HG02938 (cell line): ENCODE measurements around the gene SPRED2.

ENCODE experiments used
- ATAC-seq: cut with Tn5 transposase; IDR thresholded peaks from one replicate; pipeline ENCODE4 v1.9.1; 2021; ENCODE audit warnings: mild to moderate bottlenecking, moderate library complexity; ENCODE audit not compliant: unreplicated experiment

The SPRED2 gene

GRCh38 chr2:65416945-65417344 lies 15.5 kb downstream of the SPRED2 start:
- ATAC-seq, result no peak

DNA sequence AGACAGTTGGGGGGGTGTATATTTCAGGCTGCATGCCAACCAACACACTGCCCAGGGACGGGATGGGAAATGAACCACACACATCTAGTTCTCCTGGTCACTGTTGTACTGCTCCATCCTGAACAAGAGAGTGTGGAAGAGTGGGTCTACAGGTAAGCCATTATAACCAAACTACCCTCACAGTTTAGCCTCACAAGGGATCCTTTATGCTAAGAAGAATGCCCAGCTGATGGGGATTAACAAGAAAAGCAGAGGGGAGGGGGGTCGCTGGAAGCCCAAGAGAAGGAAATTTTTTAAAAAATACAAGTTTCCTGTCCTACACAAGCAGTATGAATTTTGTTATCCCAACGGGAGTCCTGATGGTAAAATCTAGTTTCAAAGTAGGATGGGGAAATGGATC lies 16.1 kb downstream of the SPRED2 start:
- no peak for ATAC-seq

DNA sequence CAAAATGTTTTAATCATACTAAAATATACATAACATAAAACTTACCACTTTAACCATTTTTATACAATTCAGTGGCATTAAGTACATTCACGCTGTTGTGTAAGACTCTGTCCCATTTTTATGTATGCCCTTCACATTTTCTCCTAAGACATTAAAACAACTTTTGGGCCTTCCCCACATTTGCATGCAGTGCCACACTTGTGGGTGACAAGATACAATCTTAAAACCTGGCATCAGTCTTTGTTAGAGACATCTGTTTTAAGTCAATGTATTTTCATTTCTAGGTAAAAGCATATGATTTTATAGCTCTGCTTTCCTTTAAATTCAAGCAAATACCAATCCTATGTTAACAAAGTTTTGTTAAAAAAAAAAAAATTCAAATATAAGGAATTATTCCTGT lies 17.3 kb downstream of the SPRED2 start:
- no peak for ATAC-seq

DNA sequence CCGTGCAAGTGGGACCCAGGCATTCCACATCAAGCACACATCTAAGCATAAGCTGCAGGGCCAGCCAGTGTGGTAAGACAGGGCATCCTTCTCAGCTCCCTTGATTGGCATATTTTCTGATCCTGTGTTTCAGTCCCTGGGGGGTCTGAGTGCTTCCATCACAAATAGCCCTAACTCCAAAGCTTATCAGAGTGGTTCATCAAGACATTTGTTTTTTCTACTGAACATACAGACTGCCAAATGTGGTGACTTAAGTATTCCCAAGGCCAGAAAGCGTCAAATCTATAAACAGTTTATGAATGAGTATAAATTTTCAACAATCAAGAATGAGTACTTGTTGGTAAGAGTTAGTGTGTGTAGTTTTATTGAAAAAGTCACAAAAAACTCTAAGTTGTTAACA lies 18.8 kb downstream of the SPRED2 start:
- ATAC-seq, result no peak

DNA sequence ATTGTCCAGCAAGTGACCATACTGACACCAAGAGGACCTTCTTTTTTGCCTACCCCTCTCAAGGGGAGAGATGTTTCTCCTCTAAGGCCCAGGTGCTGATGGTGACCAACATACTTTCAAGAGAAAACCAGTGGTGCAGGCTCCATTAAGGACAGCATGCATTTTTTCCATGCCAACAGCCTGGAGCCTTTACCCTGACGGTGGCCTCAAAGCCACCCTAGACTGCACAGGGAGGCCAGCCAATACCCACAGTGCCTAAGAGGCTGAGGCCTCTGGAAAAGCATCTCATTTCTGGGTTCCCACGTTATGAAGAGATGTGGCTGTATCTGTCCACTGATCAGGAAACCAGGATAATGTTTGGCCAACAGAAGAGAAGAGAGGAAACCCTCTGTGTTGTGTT lies 19.3 kb downstream of the SPRED2 start:
- ATAC-seq, result no peak

- no peak for ATAC-seq
Observed at GRCh38 chr2:65411056-65411795, 21.2 kb downstream of the SPRED2 start.

- no peak for ATAC-seq
Observed at GRCh38 chr2:65409045-65409444, 23.4 kb downstream of the SPRED2 start.

DNA sequence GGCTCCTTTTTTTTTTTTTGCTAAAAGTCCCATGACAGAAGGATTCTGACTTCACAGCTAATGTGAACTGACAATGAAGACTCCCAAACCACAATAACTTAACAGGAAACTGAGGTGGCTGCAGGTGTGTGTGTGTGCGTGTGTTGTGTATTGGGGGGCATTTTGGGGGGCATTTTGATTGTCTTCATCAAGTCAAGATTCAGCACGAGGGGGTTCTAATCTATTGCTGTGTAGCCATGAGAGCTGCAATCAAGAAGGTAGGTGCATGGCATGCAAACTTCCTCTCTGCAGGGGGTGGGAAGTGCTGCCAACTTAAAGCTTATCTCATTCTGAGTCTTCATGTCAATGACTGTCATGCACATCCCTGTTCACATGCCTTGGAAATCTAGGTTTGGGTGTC lies 25.2 kb downstream of the SPRED2 start:
- ATAC-seq, result no peak

- ATAC-seq, result peak; percentile 41
Observed at GRCh38 chr2:65404988-65405697, 27.3 kb downstream of the SPRED2 start.

- no peak for ATAC-seq
Observed at GRCh38 chr2:65403529-65403915, 28.9 kb downstream of the SPRED2 start.

DNA sequence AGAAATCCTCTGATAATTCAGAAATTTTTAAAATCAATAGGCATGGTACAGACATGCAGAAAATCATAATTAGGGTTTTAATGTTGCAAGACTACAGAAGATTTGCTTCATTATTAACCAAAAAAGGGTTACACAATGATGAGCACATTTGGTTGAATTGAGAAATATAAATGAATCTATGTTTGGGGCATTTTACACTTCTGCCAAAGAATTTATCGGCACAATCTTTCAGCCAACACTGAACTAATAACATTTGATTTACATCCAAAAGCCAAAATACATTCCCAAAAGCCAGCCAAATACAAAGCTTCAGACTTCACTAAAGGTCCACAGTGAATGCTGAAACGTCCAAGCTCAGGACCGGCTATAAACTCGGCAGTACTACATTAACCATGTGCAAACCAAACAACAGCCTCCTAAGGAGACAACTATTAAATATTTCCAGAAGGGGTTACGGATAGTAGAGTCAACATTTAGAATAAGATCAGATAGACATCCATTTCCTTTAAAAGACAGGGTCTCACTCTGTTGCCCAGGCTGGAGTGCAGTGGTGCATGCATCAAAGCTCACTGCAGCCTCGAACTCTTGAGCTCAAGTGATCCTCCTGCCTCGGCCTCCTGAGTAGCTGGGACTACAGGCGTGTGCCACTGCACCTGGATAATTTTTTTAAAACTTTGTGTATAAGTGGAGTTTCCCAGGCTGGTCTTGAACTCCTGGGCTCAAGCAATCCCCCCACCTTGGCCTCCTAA lies 29.4 kb downstream of the SPRED2 start:
- no peak for ATAC-seq

DNA sequence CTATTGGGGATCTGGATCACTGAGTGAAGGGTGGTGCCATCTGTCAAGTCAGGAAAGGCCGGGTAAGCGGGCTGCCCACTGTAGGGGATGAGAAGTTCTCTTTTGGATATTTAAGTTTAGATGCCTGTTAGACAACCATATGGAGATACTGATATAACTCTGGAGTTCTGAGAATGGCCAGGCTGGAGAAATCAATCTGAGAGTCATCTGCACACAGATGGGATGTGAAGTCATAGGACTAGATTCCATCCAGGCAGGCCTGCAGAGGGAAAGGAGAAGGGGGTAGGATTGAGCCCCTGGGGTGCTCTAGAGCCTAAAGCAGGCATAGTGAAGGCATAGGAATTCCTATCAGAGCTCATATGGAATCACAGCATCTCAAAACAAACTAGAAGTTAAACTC lies 30.1 kb downstream of the SPRED2 start:
- ATAC-seq, result no peak

DNA sequence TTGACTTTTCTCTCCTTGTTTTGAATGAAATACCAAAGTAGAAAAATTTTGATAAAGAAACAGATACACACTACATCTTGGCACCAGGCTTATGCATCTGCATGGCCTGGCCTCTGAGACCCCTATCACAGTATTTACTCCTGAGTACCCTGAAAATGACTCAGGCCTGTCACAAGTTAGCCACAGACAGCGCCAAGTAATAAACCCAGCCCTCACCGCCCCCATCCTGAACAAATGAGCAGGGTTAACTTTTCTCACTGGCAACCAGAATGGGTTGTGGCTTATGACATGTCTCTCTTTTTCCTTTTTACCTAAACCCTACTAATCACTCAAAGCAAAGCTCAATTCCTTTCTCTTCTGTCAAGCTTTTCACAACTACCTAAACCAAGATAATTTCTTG lies 35.3 kb downstream of the SPRED2 start:
- peak; percentile 58 for ATAC-seq

DNA sequence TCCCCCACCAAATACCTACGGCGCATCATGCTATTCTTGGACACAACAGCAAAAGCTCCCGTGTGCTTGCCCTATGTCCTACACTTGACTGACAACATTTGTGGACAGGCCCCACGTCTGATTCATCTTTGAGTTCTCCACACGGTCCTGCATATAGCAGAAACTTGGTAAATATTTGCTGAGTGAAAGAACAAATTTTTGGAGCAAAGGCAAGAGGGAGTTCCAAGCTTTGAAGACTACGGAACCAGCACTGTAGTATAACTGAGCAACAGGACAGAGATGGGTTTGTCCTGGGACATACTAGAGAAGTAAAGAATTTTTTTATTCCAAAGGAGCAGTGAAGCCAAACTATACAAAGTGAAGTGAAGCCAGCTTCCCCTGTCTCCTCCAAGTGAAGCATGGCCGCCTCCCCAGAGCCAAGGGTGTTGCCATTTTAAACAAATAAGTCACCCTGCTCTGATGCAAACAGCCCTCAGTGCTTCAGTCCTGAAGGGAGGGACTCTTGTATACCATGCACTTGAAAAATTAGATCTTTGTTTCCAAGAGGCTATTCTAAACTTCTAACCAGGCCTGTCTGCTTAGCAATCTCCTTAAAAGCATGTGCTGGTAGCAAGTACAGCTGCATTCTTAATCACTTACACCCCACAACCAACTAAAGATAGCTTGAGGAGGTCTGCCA lies 35.9 kb downstream of the SPRED2 start:
- ATAC-seq, result no peak

GRCh38 chr2:65395621-65396347 lies 36.6 kb downstream of the SPRED2 start:
- no peak for ATAC-seq

DNA sequence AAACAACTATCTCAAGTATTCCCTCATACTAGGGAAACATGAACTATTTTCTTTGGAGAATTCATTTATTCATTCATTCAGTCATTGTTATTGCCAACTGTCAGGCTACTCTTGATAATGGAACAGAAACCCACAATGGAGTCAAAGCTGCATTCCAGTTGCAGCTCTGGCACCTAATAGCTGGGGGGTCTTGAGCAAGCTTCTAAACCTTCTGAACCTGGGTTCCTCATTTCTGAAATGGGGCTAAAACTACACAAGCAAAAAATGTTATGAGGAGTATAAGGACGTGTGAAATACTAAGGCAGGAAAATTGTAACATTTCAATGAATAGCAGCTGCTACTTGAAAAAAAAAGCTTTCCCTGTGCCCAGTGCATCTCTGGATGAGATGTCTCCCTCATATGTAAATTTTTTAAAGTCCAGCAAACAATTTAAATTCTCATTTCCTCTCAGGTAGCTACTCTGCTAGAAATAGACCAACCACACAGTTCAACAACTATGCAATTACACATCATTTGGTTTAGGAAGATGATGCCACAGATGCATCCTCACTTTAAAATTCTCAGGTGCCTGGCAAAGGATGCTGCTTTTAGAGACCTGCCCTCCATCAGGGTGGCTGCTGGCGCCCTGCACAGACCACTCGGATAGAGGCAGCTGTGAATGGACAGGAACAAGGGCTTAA lies 38.5 kb downstream of the SPRED2 start:
- ATAC-seq, result no peak

DNA sequence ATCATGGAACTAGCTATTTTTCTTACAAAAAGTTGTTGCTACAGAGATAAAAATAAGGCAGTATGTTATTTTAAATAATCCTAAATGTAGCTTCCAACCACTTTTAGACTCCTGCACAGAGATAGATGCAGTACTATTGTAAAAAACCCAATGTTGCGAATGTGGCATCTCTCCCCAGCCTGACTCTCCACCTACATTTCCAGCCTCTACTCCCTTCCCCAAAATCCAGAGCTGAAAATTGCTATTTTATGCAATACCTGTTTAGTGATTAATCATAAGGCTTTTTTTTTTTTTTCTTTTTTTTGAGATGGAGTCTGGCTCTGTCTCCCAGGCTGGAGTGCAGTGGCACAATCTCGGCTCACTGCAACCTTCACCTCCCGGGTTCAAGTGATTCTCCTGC lies 39.4 kb downstream of the SPRED2 start:
- ATAC-seq, result no peak

DNA sequence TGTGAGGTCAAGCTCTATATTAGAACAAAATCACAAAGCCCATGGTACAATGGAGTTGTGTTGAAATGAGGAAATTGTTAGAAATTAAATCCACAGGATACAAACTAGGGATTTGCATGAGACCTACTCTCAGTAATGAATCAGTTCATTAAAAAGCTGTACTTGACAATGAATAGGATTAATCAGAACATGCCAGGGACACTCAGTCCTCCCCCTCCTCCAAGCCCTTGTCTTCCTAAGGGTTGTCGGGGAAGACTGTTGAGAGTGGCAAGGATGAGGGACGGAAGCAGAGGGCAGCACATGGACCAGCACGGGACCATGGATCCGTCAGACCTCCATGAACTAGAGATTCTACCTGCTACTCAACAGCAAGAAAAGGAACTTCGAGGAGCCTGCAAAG lies 39.8 kb downstream of the SPRED2 start:
- ATAC-seq, result no peak

GRCh38 chr2:65390134-65390533 lies 42.3 kb downstream of the SPRED2 start:
- peak; percentile 67 for ATAC-seq

DNA sequence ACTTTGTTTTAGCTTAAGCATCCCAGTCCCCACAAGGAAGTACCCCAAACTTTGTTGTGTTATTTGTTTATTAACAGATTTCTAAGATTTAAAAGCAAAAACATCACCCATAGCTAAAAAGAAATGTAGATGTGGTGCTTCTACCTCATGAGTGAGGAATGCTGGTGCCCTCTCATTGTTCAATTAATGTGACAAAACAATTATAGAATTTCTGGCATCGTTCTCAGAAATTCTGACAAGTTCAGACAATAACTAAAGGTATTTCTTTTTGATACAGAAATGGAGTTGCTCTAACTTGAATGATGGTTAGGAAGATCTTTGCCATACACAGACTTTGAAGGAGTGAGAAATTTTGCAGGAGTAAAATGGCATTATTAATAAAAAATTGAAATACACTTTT lies 42.9 kb downstream of the SPRED2 start:
- ATAC-seq, result no peak
